Lower leg skin (tissue), 3 donors: ENCODE data around the gene SAMD10.

Experiments
- POLR2A ChIP-seq, 2 donors: fragments of 450-650 bp; IDR thresholded peaks; one replicate each; pipeline ENCODE4 v1.6.1; 2016 to 2017; ENCODE audit warnings: antibody characterized with exemption in 2 of 2, mild to moderate bottlenecking in 1 of 2, moderate library complexity in 1 of 2
- TF ChIP-seq, protein P1 (sequence below), 3 donors: fragments of 450-650 bp; IDR thresholded peaks; one replicate each; pipeline ENCODE4 v1.5.1; 2016; ENCODE audit warnings: antibody characterized with exemption in 3 of 3, mild to moderate bottlenecking in 3 of 3, moderate library complexity in 2 of 3

DNA sequence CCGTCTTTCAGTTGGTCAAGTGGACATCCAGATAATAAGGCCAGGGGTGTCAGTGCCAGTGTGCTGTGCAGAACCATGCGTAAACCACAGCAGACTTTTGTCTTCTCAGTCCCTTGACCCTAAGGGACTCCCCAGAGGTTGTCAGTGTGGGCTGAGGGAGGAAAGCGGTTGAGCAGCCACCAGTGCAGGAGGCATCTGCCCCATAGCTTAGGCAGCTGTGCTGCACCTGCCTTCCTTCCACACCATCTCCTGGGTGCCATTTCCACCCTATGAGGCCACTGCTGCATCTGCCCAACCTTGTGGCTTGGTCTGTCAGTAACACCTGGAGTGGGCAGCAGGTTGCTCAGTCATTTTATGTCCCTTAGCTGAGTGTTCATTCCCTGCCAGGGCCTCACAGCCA lies 27.5 kb upstream of the SAMD10 start:
- TF ChIP-seq, protein P1, sequence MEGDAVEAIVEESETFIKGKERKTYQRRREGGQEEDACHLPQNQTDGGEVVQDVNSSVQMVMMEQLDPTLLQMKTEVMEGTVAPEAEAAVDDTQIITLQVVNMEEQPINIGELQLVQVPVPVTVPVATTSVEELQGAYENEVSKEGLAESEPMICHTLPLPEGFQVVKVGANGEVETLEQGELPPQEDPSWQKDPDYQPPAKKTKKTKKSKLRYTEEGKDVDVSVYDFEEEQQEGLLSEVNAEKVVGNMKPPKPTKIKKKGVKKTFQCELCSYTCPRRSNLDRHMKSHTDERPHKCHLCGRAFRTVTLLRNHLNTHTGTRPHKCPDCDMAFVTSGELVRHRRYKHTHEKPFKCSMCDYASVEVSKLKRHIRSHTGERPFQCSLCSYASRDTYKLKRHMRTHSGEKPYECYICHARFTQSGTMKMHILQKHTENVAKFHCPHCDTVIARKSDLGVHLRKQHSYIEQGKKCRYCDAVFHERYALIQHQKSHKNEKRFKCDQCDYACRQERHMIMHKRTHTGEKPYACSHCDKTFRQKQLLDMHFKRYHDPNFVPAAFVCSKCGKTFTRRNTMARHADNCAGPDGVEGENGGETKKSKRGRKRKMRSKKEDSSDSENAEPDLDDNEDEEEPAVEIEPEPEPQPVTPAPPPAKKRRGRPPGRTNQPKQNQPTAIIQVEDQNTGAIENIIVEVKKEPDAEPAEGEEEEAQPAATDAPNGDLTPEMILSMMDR (IDR thresholded peaks at IDR 0.05) = no peak
- no peak for TF ChIP-seq POLR2A (IDR thresholded peaks at IDR 0.05)
